Naive thymus-derived CD4-positive, alpha-beta T cell (primary cell): ENCODE data around the gene PCARE. TPM values are rescaled to one million over a fixed set of nuclear protein-coding genes. Genes with fewer than 3 reads are reported as not detected.
A peak's percentile ranks its signal among the peaks of the same experiment; 100 is the strongest.

Experiments
- ATAC-seq: fragments of 150-1000 bp; cut with Tn5 transposase; 2 replicates; pipeline ENCODE4 v1.10.0; 2021; ENCODE audit warnings: mild to moderate bottlenecking, moderate library complexity
- CTCF ChIA-PET: fragments of 350-600 bp; sonication (Branson Sonifier 250); formaldehyde crosslinking; loops from one replicate; lab custom pipeline; 2021; ENCODE audit warnings: antibody characterized with exemption; lab: Charles Lee
- POLR2A ChIA-PET: fragments of 350-600 bp; sonication (Branson Sonifier 250); formaldehyde crosslinking; loops from one replicate; lab custom pipeline; 2021; ENCODE audit warnings: antibody characterized with exemption, inconsistent platforms; lab: Charles Lee
- DNase-seq, 9 donors: peaks; one replicate each; pipeline versions ENCODE4 v3.0.0 to v3.0.0-alpha.2; 2020 to 2022; ENCODE audit warnings: mixed read lengths in 1 of 9
- H3K27ac ChIP-seq: one replicate; pipeline ENCODE4 v1.7.0; 2013; ENCODE audit warnings: mild to moderate bottlenecking, low read depth, low read length, moderate library complexity
- H3K27me3 ChIP-seq, 2 donors: one replicate each; pipeline ENCODE4 v1.7.0; 2013; ENCODE audit warnings: low read length in 2 of 2, mild to moderate bottlenecking in 2 of 2, moderate library complexity in 2 of 2; ENCODE audit not compliant: control insufficient read depth in 2 of 2, insufficient read depth in 2 of 2
- H3K36me3 ChIP-seq, 3 experiments: 1 replicate in 2 of 3; 2 replicates in 1 of 3; pipeline ENCODE4 v1.7.0; 2013; ENCODE audit warnings: low read length in 3 of 3, mild to moderate bottlenecking in 3 of 3, moderate library complexity in 1 of 3; ENCODE audit not compliant: insufficient read depth in 3 of 3, control insufficient read depth in 2 of 3
- H3K4me1 ChIP-seq, 2 donors: one replicate each; pipeline ENCODE4 v1.7.0; 2013; ENCODE audit warnings: low read length in 2 of 2, mild to moderate bottlenecking in 2 of 2, moderate library complexity in 1 of 2; ENCODE audit not compliant: control insufficient read depth in 2 of 2, insufficient read depth in 2 of 2
- H3K4me3 ChIP-seq: 2 replicates; pipeline ENCODE4 v1.7.0; 2013; ENCODE audit warnings: mild to moderate bottlenecking, low read length
- H3K9me3 ChIP-seq, 3 experiments: 1 replicate in 2 of 3; 2 replicates in 1 of 3; pipeline ENCODE4 v1.7.0; 2013; ENCODE audit warnings: low read length in 3 of 3; ENCODE audit not compliant: control insufficient read depth in 2 of 3
- H3K27ac Mint-ChIP-seq, 9 donors: one replicate each; pipeline ENCODE4 v1.8.0; 2020 to 2022; ENCODE audit warnings: mixed read lengths in 9 of 9, mild to moderate bottlenecking in 8 of 9, moderate library complexity in 5 of 9, inconsistent platforms in 2 of 9
- H3K27me3 Mint-ChIP-seq, 5 donors: one replicate each; pipeline ENCODE4 v1.8.0; 2021 to 2022; ENCODE audit warnings: mixed read lengths in 5 of 5, mild to moderate bottlenecking in 1 of 5
- H3K36me3 Mint-ChIP-seq, 5 donors: one replicate each; pipeline ENCODE4 v1.8.0; 2020 to 2022; ENCODE audit warnings: mixed read lengths in 5 of 5, mild to moderate bottlenecking in 3 of 5, inconsistent platforms in 1 of 5
- H3K4me1 Mint-ChIP-seq, 7 donors: one replicate each; pipeline ENCODE4 v1.8.0; 2020 to 2022; ENCODE audit warnings: mixed read lengths in 7 of 7, mild to moderate bottlenecking in 3 of 7, inconsistent platforms in 1 of 7
- H3K4me3 Mint-ChIP-seq, 10 donors: one replicate each; pipeline ENCODE4 v1.8.0; 2020 to 2022; ENCODE audit warnings: mild to moderate bottlenecking in 10 of 10, mixed read lengths in 10 of 10, moderate library complexity in 6 of 10, inconsistent platforms in 2 of 10
- H3K9me3 Mint-ChIP-seq, 11 donors: one replicate each; pipeline ENCODE4 v1.8.0; 2020 to 2022; ENCODE audit warnings: mixed read lengths in 11 of 11, mild to moderate bottlenecking in 4 of 11, inconsistent platforms in 1 of 11, moderate library complexity in 1 of 11
- intact Hi-C, 2 donors: fragments of 100-400 bp; cut with micrococcal nuclease; formaldehyde crosslinking; loops; one replicate each; pipeline ENCODE4 v1.15.1; 2023
- polyA plus RNA-seq, 2 donors: library from polyadenylated mRNA; unstranded; fragments of 300-500 nt; fragmentation: Illumina TruSeq; gene quantifications; one replicate each; pipeline ENCODE4 v1.2.3, GENCODE V29; 2021
- total RNA-seq, 6 experiments: library from RNA in 5 of 6; stranded (reverse) in 5 of 6; gene quantifications; 1 replicate in 5 of 6; 2 replicates in 1 of 6; pipeline ENCODE4 v1.2.3 and lab custom pipeline; 2021 to 2026

The PCARE gene
- total and polyA plus RNA-seq, 7 experiments from 2014 or later: not detected

DNA sequence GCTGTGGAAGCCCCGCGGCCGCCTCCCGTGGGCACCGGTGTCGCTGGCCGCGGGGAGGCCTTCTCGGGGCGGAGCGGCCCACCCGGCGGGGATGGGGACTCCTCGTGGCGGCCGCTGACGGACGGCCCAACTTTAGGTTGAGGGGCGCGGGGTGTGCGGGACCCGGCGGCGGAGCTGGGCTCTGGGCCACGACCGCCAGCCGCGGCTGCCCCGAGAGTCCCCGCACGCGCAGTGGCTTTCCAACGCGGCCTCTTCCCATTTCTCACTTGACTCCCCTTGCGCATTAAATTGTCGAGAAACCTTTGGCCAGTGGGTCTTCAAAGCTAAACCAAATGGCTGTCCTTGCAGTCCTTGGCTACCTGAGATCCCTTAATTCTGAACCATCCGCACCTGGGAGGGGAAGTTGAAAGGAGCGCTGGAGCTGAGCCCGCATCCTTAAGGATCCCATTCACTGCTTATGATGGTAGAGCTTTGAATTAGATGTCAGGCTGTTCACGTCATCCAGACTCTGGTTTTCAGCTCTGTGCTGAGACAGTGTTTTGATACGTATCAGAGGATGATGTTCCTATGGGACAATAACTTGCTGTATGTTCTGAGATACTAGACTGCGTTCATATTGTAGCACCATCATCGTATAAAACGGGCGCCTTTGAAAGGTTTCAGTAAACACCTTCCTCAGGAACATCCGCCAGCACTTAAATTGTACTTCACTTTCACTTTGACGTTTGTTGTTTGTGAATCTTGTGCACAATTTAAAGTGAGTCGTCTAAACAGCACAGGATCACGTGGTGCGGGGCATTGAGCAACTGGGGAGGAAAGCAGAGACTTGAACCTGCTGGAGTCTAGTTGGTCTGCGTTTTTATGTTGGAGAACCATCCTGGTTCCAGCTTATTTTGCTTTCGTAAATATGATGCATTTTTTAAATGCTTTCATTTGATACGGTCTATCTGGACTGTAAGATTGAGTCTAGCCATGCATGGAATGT, 41.8 kb upstream of the PCARE start:
- ATAC-seq: peak; percentile 62
- no peaks in the 10 kb centered on the region for H3K27me3 ChIP-seq
- intact Hi-C loops: loop anchor here (1.0 to 10.0 kb wide), 14 partner anchors 15 to 1224 kb away; partner anchors contain the start of genes BABAM2 (in 2 of the 2), RBKS (in 2 of the 2), WDR43 (in 2 of the 2) and PPP1CB (in 1 of the 2)
- H3K9me3 ChIP-seq: no peaks in the 10 kb centered on the region
- Mint-ChIP-seq H3K36me3 (peaks cover 0 to 7% (median 3%) of the 10 kb centered on the region in 5 donors), H3K27me3 (peaks cover 0 to 12% (median 0%) of the 10 kb centered on the region in 5 donors), H3K4me1 (peaks cover 23 to 61% (median 55%) of the 10 kb centered on the region in 7 donors), H3K4me3 (peak overlapping the region; percentile 86 to 98 (median 88)), H3K9me3 (no peaks in the 10 kb centered on the region), H3K27ac (peak overlapping the region; percentile 87 to 99 (median 97))
- ChIA-PET POLR2A (interaction anchor here (0.7 to 7.2 kb wide), 13 partner anchors 9 to 503 kb away, joined by 3 to 80 read pairs (median 3); partner anchors contain the start of genes PPP1CB and TRMT61B), CTCF (interaction anchor here (0.8 to 2.0 kb wide), 4 partner anchors 100 to 105 kb away, joined by 3 to 4 read pairs (median 3); no protein-coding TSS in a partner anchor)
- peaks cover 8 to 20% of the 10 kb centered on the region in 2 donors for H3K4me1 ChIP-seq
- peak; percentile 39 to 82 (median 75) for DNase-seq
- H3K36me3 ChIP-seq: no peaks in the 10 kb centered on the region
- H3K27ac ChIP-seq: peak overlapping the region; percentile 73
- peak overlapping the region; percentile 75 for H3K4me3 ChIP-seq

DNA sequence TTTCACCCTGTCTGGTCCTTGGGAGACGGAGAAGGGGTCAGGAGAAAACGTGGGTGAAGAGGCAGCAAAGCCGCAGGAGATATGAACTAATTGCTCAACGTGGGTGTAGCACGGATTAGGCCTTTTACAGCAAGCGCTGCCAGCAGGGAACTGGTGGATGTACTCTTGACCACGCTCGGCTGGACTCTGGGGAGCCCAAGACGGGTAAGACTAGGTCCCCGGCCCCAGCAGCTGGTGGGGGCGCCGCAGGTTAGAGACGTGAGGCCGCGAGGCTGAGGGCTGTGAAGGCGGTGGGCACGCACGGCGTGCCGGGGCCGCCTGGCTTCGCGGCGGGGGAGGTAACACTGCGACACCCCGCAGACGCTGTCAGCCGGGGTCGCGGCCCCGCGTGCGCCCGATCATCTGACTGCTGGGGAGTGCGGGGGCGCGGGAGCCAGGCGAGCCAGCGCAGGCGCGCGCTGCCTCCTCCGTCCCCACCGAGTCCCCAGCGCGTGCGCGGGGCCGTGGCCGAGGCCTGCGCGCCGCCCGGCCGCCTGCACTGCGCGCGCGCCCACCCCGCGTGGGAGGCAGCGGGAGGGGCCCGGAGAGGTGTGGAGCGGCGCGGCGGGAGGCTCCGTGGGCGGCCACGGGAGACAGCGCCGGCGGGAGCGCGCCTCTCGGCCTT, 40.8 kb upstream of the PCARE start, which contains the start of gene CLIP4:
TSS of gene CLIP4 (plus strand) at position 470 of the 664 bp plus-strand sequence. CDS start 5,974 bp downstream, outside the sequence.
- peaks cover 0 to 2% (median 0%) of the 10 kb centered on the region in 11 donors for H3K9me3 Mint-ChIP-seq
- peaks cover 23 to 54% (median 47%) of the 10 kb centered on the region in 7 donors for H3K4me1 Mint-ChIP-seq
- ChIA-PET POLR2A (interaction anchor here (1.1 to 7.2 kb wide), 4 partner anchors 14 to 245 kb away, joined by 3 to 80 read pairs (median 12); partner anchors contain the start of gene TRMT61B), CTCF (no interaction called here)
- peaks cover 0 to 3% (median 0%) of the 10 kb centered on the region in 5 donors for H3K36me3 Mint-ChIP-seq
- H3K9me3 ChIP-seq: no peaks in the 10 kb centered on the region
- intact Hi-C loops: loop anchor here (5.0 to 10.0 kb wide), 6 partner anchors 57 to 1223 kb away; partner anchors contain the start of genes BABAM2 (in 2 of the 2), RBKS (in 2 of the 2), PPP1CB (in 1 of the 2) and SPDYA (in 1 of the 2)
- DNase-seq: peak; percentile 68 to 87 (median 76)
- H3K4me3 Mint-ChIP-seq: peak within 1 kb of the TSS; percentile 90 to 98 (median 95)
- peak; percentile 83 for ATAC-seq
- H3K27me3 Mint-ChIP-seq: peaks cover 0 to 12% (median 0%) of the 10 kb centered on the region in 5 donors
- no peaks in the 10 kb centered on the region for H3K36me3 ChIP-seq
- peak within 1 kb of the TSS; percentile 73 for H3K27ac ChIP-seq
- peaks cover 8 to 12% of the 10 kb centered on the region in 2 donors for H3K4me1 ChIP-seq
- peak within 1 kb of the TSS; percentile 91 to 99 (median 98) for H3K27ac Mint-ChIP-seq
- H3K27me3 ChIP-seq: no peaks in the 10 kb centered on the region
- peak within 1 kb of the TSS; percentile 75 for H3K4me3 ChIP-seq

DNA sequence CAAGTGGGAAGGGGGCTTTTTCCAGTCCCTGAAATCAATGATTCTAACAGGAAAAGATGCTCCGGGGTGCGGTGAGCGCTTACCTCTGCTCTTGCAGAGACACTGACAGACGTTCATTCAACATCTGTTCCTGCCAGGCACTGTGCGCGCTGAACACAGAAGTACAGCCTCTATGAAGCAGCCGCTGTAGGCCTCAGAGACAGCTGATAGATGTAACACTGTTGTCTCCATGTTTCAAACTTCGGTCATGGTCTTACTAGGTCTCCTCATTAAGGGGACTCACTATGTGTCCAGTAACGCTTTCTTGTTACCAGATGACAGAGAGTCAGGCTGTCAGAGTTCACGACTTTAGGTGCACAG, 40.2 kb upstream of the PCARE start:
- Histone ChIP-seq H3K4me3 (peak overlapping the region; percentile 62), H3K9me3 (no peaks in the 10 kb centered on the region), H3K4me1 (peaks cover 8 to 12% of the 10 kb centered on the region in 2 donors), H3K36me3 (no peaks in the 10 kb centered on the region), H3K27ac (peak overlapping the region; percentile 73), H3K27me3 (peaks cover 0 to 1% of the 10 kb centered on the region in 2 donors)
- ATAC-seq (no peak), DNase-seq (peak in 4 of 9 donors; percentile 1 to 36 (median 26))
- ChIA-PET POLR2A (interaction anchor here (0.7 to 7.2 kb wide), 3 partner anchors 14 to 149 kb away, joined by 3 to 80 read pairs (median 3); no protein-coding TSS in a partner anchor), CTCF (no interaction called here)
- peaks cover 21 to 50% (median 42%) of the 10 kb centered on the region in 7 donors for H3K4me1 Mint-ChIP-seq
- peaks cover 0 to 2% (median 0%) of the 10 kb centered on the region in 11 donors for H3K9me3 Mint-ChIP-seq
- H3K27ac Mint-ChIP-seq: peak overlapping the region; percentile 91 to 99 (median 97)
- intact Hi-C loops: loop anchor here in 1 of 2 donors (10.0 kb wide), 4 partner anchors 220 to 520 kb away; partner anchors contain the start of genes PPP1CB, SPDYA and WDR43
- H3K27me3 Mint-ChIP-seq: peaks cover 0 to 13% (median 0%) of the 10 kb centered on the region in 5 donors
- peaks cover 0 to 3% (median 0%) of the 10 kb centered on the region in 5 donors for H3K36me3 Mint-ChIP-seq
- peak overlapping the region; percentile 88 to 98 (median 93) for H3K4me3 Mint-ChIP-seq

DNA sequence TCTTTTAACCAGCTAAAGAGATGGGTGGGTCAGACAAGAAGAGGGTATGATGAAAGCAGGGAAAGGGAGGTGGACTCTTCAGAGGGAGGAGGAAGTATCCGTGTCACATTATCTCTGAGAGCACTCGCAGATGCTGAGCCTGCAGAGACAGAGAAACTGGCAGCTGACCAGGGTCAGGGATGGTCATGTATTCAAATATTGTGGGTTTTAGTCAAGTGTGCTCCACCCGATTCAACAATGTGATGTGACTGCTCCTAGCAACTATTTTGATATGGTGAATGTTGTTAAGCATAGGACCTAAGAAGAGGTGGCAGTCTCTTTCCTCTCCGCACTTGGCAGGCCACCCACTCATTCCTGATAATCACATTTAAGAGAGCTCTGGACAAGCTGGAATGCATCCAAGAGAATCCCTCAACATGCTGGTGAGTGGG, 39.6 kb upstream of the PCARE start:
- POLR2A ChIA-PET: interaction anchor here (0.6 to 7.2 kb wide), 5 partner anchors 12 to 148 kb away, joined by 3 to 80 read pairs (median 5); no protein-coding TSS in a partner anchor

GRCh38 chr2:29113027-29113686, 38.8 kb upstream of the PCARE start:
- H3K9me3 ChIP-seq: no peaks in the 10 kb centered on the region
- H3K36me3 ChIP-seq: no peaks in the 10 kb centered on the region
- H3K4me1 ChIP-seq: peaks cover 6 to 8% of the 10 kb centered on the region in 2 donors
- Mint-ChIP-seq H3K4me1 (peaks cover 13 to 38% (median 29%) of the 10 kb centered on the region in 7 donors), H3K4me3 (peak overlapping the region in 4 of 10 donors; percentile 69 to 97 (median 91)), H3K27me3 (peaks cover 0 to 15% (median 0%) of the 10 kb centered on the region in 5 donors), H3K27ac (peak overlapping the region in 7 of 9 donors; percentile 91 to 99 (median 97)), H3K36me3 (peaks cover 0 to 1% (median 0%) of the 10 kb centered on the region in 5 donors), H3K9me3 (peaks cover 0 to 2% (median 0%) of the 10 kb centered on the region in 11 donors)
- H3K27me3 ChIP-seq: peaks cover 0 to 2% of the 10 kb centered on the region in 2 donors
- DNase-seq (no peak), ATAC-seq (no peak)
- ChIA-PET POLR2A (interaction anchor here (1.4 to 7.2 kb wide), 3 partner anchors 13 to 100 kb away, joined by 3 to 80 read pairs (median 5); no protein-coding TSS in a partner anchor), CTCF (no interaction called here)
- no peak overlapping the region for H3K4me3 ChIP-seq
- H3K27ac ChIP-seq: no peak overlapping the region
- intact Hi-C loops: loop anchor here in 1 of 2 donors (10.0 kb wide), 4 partner anchors 218 to 518 kb away; partner anchors contain the start of genes PPP1CB, SPDYA and WDR43

More for the DNA sequence above, 39.6 kb upstream of the PCARE start:
- ATAC-seq: peak; percentile 56
- Mint-ChIP-seq H3K27ac (peak overlapping the region; percentile 91 to 99 (median 97)), H3K27me3 (peaks cover 0 to 15% (median 0%) of the 10 kb centered on the region in 5 donors), H3K4me1 (peaks cover 15 to 43% (median 36%) of the 10 kb centered on the region in 7 donors), H3K36me3 (peaks cover 0 to 1% (median 0%) of the 10 kb centered on the region in 5 donors), H3K9me3 (peaks cover 0 to 2% (median 0%) of the 10 kb centered on the region in 11 donors), H3K4me3 (peak overlapping the region in 9 of 10 donors; percentile 88 to 98 (median 92))
- Histone ChIP-seq H3K27me3 (peaks cover 0 to 2% of the 10 kb centered on the region in 2 donors), H3K27ac (peak overlapping the region; percentile 73), H3K36me3 (no peaks in the 10 kb centered on the region), H3K9me3 (no peaks in the 10 kb centered on the region), H3K4me3 (no peak overlapping the region), H3K4me1 (peaks cover 8 to 9% of the 10 kb centered on the region in 2 donors)
- intact Hi-C loops: loop anchor here in 1 of 2 donors (10.0 kb wide), 4 partner anchors 219 to 519 kb away; partner anchors contain the start of genes PPP1CB, SPDYA and WDR43
- CTCF ChIA-PET: no interaction called here
- no peak for DNase-seq
